Aorta (tissue), 5 donors: Measurements from ENCODE around the gene HAO1. TPM values are rescaled to one million over a fixed set of nuclear protein-coding genes. Genes with fewer than 3 reads are reported as not detected.

ENCODE experiments used
- ATAC-seq: fragments of 200-7000 bp; cut with Tn5 transposase; one replicate; pipeline ENCODE4 v1.9.1; 2022; ENCODE audit warnings: moderate library complexity; ENCODE audit not compliant: low FRiP score
- DNase-seq, 2 donors: peaks; one replicate each; pipeline ENCODE4 v3.0.0-alpha.2; 2020
- H3K27ac ChIP-seq, 2 donors: one replicate each; pipeline ENCODE4 v1.5.1; 2013; ENCODE audit warnings: low read length in 2 of 2, mild to moderate bottlenecking in 2 of 2, moderate library complexity in 2 of 2, control low read depth in 1 of 2, inconsistent platforms in 1 of 2, low read depth in 1 of 2
- H3K27me3 ChIP-seq, 2 donors: one replicate each; pipeline ENCODE4 v1.6.1; 2013; ENCODE audit warnings: control low read depth in 1 of 2, low read length in 1 of 2, mild to moderate bottlenecking in 1 of 2, moderate library complexity in 1 of 2; ENCODE audit not compliant: insufficient read depth in 2 of 2, control insufficient read depth in 1 of 2
- H3K36me3 ChIP-seq, 2 donors: one replicate each; pipeline ENCODE4 v1.6.1; 2013; ENCODE audit warnings: control low read depth in 1 of 2, low read length in 1 of 2, mild to moderate bottlenecking in 1 of 2; ENCODE audit not compliant: insufficient read depth in 2 of 2, control insufficient read depth in 1 of 2
- H3K4me1 ChIP-seq, 2 donors: one replicate each; pipeline ENCODE4 v1.6.1; 2013; ENCODE audit warnings: low read length in 2 of 2, control low read depth in 1 of 2, mild to moderate bottlenecking in 1 of 2, moderate library complexity in 1 of 2; ENCODE audit not compliant: insufficient read depth in 2 of 2, control insufficient read depth in 1 of 2
- H3K4me3 ChIP-seq, 2 donors: one replicate each; pipeline ENCODE4 v1.5.1; 2013; ENCODE audit warnings: low read length in 2 of 2, control low read depth in 1 of 2, mild to moderate bottlenecking in 1 of 2
- H3K9me3 ChIP-seq: one replicate; pipeline ENCODE4 v1.6.1; 2013; ENCODE audit warnings: mild to moderate bottlenecking, low read length; ENCODE audit not compliant: control insufficient read depth
- WGBS, 2 donors: extraction: QIAGEN DNeasy Blood & Tissue Kit; methylation state at CpG; one replicate each; pipeline ENCODE4 v1.1.7; 2013; 5-methylcytosine and 5-hydroxymethylcytosine counted together
- intact Hi-C, 2 donors: fragments of 100-400 bp; cut with DNase I; formaldehyde crosslinking; loops; one replicate each; pipeline versions ENCODE4 v1.14.2 to v1.15.0; 2022
- polyA plus RNA-seq, 2 donors: library from polyadenylated mRNA; stranded (reverse); fragments of 200-250 nt; gene quantifications; one replicate each; pipeline ENCODE4 v1.2.3, GENCODE V29; 2013
- total RNA-seq, 2 donors: library from RNA; stranded (reverse); fragmentation: NEBNext Ultra II Directional; extraction: Animal tissue kit (Norgen Biotek cat#: 25700); gene quantifications; one replicate each; pipeline ENCODE4 v1.2.1, GENCODE V29; 2021
- donor health status: healthy with polysubstance abuse.
- donor health status: Bipolar disorder and iron deficiency.
- donor health status: DM: no; HTN: no; CAD: no.
- donor health status: DM: no; HTN: no; CAD: no.
- donor health status: DM: yes; HTN: yes; CAD: no.

Gene HAO1
- total and polyA plus RNA-seq, 4 donors: not detected

DNA sequence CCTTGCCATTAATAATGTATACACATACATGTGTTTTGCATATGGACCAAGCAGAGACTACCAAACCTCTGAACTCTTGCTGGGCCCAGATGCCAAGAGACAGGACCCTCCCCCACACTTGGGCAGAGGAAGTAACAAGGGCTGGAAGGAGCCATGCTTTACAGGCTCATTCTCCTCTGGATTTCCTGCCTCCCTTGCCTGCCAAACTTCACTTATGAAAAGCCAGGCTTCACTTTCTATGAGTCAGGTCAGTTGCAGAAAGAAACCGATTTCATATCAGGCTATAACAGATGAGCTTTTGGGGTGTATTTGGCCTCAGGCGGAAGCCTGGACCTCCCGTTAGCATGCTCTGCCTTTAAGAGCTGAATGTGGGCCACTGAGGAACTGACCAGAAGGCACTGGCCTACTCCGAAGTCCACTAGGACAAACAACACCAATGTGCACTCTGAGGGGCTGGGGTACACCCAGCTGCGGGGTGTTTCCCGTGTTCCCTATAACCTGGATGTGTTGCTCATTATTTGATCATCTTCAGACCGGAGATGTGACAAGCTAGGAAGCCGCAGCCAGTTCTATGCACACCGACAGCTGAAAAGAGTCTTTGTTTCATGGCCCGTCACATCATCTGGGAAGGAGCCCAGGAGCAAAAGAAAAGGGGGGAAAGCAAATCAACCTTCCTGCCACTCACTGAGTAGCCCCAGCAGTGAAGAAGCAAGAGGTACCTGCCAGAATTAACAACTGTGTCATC, 28.5 kb downstream of the HAO1 start:
- DNase-seq (no peak), ATAC-seq (peak; percentile 31)
- H3K36me3 ChIP-seq: no peaks in the 10 kb centered on the region
- no peak overlapping the region for H3K27ac ChIP-seq
- H3K4me3 ChIP-seq: no peak overlapping the region
- intact Hi-C loops: no loop called here
- 65 to 66% methylated on average over 10 of the region's 10 CpGs for WGBS, 2 donors
- H3K9me3 ChIP-seq: no peaks in the 10 kb centered on the region
- peaks cover 0 to 3% of the 10 kb centered on the region in 2 donors for H3K4me1 ChIP-seq
- no peaks in the 10 kb centered on the region for H3K27me3 ChIP-seq

DNA sequence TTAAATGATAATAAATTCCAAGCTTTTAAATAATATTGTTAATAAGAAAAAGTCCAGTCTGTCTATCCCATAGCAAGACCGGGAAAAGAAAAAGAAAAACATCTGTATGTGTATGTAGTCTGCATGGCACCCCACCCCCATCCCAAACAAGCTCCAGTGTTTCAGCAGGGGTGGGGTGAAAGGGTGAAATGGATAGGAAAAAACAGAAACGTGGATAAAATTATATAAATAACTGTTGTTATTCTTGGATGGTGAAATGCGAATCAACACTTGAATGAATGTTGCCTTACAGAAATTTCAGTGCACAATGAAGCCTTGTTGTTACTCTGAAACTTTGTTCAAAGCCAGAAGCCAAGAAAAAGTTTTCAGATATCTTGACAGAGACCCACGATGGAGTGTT, 31.4 kb downstream of the HAO1 start:
- peaks cover 0 to 3% of the 10 kb centered on the region in 2 donors for H3K4me1 ChIP-seq
- ATAC-seq: no peak
- H3K27ac ChIP-seq: no peak overlapping the region

DNA sequence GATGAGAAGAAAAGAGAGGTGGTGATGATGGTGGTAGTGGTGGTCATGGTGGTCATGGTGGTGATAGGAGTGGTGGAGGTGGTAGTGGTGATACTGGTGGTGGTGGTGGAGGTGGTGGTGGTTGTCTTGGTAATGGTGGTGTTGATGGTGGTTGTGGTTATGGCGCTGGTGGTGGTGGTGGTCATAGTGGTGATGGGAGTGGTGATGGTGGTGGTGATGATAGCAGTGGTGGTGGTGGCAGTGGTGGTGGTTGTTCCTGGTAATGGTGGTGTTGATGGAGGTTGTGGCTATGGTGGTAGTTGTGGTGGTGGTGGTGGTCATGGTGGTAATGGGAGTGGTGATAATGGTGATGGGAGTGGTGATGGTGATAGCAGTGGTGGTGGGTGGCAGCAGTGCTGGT, 36.8 kb downstream of the HAO1 start:
- DNase-seq: no peak
- no peak overlapping the region for H3K4me3 ChIP-seq

More for the DNA sequence above, 31.4 kb downstream of the HAO1 start:
- WGBS, 2 donors: 6 to 8% methylated on average over 4 of the region's 4 CpGs
- Histone ChIP-seq H3K27me3 (no peaks in the 10 kb centered on the region), H3K36me3 (no peaks in the 10 kb centered on the region), H3K9me3 (no peaks in the 10 kb centered on the region), H3K4me3 (no peak overlapping the region)
- intact Hi-C loops: no loop called here
- DNase-seq: no peak

DNA sequence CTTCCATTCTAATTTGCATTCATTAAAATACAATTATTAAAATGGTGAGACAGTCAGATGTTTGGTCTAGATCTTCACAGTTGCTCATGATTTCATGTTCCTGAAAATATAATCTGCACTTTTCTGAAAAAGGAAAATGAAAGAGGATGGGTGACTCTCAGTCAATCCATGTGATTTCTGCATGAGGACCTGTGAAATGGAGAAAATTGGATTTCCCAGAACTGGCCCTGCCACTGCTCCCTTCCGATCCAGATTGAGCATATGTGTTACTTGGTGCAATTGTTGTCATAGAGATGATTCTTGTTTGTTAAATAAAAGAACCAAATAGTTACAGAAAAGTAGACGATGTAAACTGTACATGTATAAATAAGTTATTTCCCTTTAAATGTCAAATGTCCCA, 37.4 kb downstream of the HAO1 start:
- Histone ChIP-seq H3K27ac (no peak overlapping the region), H3K4me1 (no peaks in the 10 kb centered on the region), H3K27me3 (no peaks in the 10 kb centered on the region), H3K4me3 (no peak overlapping the region), H3K9me3 (no peaks in the 10 kb centered on the region), H3K36me3 (no peaks in the 10 kb centered on the region)
- DNase-seq: no peak
- intact Hi-C loops: no loop called here
- no peak for ATAC-seq
- 81 to 93% methylated on average over 2 of the region's 2 CpGs for WGBS, 2 donors

More for the DNA sequence above, 36.8 kb downstream of the HAO1 start:
- no peaks in the 10 kb centered on the region for H3K36me3 ChIP-seq
- no peaks in the 10 kb centered on the region for H3K4me1 ChIP-seq
- 94 to 100% methylated on average over 1 of the region's 1 CpG for WGBS, 2 donors
- H3K27me3 ChIP-seq: no peaks in the 10 kb centered on the region
- H3K27ac ChIP-seq: no peak overlapping the region
- no peaks in the 10 kb centered on the region for H3K9me3 ChIP-seq
- no peak for ATAC-seq
- intact Hi-C loops: no loop called here

DNA sequence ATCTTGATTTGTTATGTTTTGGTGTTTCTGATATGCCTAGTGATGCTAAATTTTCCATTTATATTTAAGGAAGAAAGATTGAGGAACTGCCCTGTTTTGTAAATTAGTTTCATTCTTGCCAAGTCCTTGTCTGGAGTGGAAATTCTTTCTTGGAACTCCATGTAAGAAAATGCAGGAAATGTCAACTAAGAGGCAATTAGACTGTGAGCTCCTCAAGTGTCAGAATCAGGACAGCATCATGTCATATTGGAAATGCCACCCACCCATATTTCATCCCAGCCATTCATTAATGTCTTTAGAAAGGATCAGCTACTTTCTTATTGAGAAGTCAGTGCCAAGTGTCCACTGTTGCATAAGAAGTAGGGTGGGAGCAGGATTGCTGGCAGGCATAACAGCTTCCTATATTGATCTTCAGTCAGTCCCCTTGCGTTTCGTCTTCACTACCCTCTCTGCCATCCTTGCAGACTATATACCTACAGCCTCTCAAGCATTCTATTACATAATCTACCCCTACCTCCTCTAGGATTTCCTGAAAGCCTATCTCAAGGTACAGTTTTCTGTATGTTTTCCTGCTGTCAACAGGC, 42.4 kb downstream of the HAO1 start:
- Histone ChIP-seq H3K27ac (no peak overlapping the region), H3K27me3 (no peaks in the 10 kb centered on the region), H3K4me3 (no peak overlapping the region), H3K4me1 (no peaks in the 10 kb centered on the region), H3K9me3 (no peaks in the 10 kb centered on the region), H3K36me3 (no peaks in the 10 kb centered on the region)
- 77% methylated on average over 2 of the region's 2 CpGs for WGBS, 2 donors
- ATAC-seq (no peak), DNase-seq (no peak)
- intact Hi-C loops: no loop called here

DNA sequence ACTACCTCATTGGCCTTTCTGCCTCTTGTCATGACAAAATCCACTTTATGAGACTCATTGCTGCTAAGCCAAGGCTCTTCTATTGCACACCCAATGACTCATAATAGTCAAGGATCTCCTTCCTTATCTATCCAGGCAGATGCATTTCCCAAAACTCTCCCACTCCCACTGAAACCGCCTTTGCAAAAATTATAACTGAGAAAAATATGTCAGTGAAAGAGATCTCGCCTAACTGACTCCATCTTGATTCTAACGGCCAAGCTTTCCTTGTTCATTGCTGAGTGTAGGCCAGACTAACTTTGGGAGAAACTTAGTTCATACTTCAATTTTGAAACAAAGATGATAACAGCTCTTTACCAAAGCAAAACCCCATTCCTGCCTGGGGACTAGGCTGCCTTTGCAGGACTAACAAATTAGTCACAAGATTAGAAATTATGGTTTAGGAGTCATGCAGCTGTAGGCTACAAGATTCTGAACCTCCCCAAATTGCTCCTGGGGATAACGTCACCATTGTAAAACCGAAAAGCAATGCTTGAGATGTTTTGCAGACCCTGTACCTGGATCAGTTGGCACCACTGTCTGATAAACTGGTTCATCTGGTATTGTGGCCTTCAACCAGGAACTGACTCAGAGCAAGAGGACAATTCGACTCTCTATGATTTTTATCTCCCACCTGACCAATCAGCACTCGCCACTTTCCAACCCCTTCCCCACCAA, 47.1 kb downstream of the HAO1 start:
- 88 to 90% methylated on average over 7 of the region's 7 CpGs for WGBS, 2 donors
- Histone ChIP-seq H3K9me3 (no peaks in the 10 kb centered on the region), H3K27me3 (no peaks in the 10 kb centered on the region), H3K4me3 (no peak overlapping the region), H3K36me3 (no peaks in the 10 kb centered on the region), H3K27ac (no peak overlapping the region), H3K4me1 (no peaks in the 10 kb centered on the region)
- intact Hi-C loops: no loop called here
- ATAC-seq (no peak), DNase-seq (no peak)

DNA sequence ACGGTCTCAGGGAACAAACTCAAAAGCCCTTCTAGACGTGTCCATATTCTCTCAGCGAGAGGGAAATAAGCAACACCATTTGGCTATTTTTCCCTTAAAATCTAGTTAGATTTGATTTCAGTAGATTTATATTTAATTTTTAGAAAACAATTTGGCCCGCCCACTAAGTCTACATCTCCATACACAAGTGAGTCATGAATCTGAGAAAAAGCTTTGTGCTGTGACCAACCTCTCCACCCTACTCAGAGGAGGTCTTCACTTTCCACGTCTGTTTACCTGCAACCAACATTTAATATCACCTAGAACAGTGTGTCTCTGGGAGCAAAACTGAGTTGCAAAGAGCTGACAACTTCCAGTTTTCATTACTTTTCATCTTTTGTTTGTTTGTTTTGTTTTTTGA, 48.6 kb downstream of the HAO1 start:
- ATAC-seq (no peak), DNase-seq (no peak)
- H3K9me3 ChIP-seq: no peaks in the 10 kb centered on the region
- H3K27ac ChIP-seq: no peak overlapping the region
- H3K4me3 ChIP-seq: no peak overlapping the region
- intact Hi-C loops: no loop called here
- no peaks in the 10 kb centered on the region for H3K36me3 ChIP-seq
- 80% methylated on average over 5 of the region's 5 CpGs for WGBS, 2 donors
- no peaks in the 10 kb centered on the region for H3K4me1 ChIP-seq
- no peaks in the 10 kb centered on the region for H3K27me3 ChIP-seq

DNA sequence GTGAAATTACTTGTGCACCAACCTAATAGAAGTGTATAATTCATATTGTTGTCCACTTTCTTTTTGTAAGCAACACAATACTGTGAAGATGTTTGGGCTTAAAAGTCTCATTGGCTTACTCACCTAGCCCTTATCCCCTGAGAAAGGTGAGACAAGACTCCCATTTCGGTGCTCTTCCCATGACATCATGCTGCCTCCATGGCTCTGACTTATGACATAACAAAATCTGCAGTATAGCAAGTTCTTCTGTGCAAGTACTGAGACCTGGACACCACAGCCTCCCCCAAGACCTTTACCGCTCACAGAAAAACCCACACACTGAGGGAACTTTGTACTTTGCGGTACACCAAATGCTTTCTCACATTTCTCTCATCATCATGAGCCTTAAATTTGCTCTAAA, 50.5 kb downstream of the HAO1 start:
- intact Hi-C loops: no loop called here
- H3K27me3 ChIP-seq: no peaks in the 10 kb centered on the region
- 92 to 95% methylated on average over 3 of the region's 3 CpGs for WGBS, 2 donors
- no peaks in the 10 kb centered on the region for H3K4me1 ChIP-seq
- H3K4me3 ChIP-seq: no peak overlapping the region
- DNase-seq (no peak), ATAC-seq (no peak)
- no peaks in the 10 kb centered on the region for H3K36me3 ChIP-seq
- no peak overlapping the region for H3K27ac ChIP-seq
- no peaks in the 10 kb centered on the region for H3K9me3 ChIP-seq

DNA sequence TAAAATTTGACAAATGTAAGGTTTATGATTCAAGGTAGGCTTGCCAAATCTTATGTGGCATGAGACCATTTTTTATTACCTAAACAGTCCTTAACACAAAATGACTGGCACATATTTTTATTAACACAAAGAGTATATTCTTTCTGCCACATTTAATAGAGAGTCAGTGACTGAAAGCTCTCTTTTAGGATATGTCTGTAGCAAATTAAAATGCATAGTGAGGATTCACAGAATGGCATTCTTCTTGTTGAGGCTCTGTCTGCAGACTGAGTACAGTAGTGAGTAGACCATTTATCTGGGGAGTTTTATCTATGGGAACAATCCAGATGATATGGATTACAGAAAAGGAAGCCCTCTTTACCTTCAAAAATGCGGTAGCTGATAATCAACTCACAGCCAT, 56.5 kb downstream of the HAO1 start:
- no peaks in the 10 kb centered on the region for H3K9me3 ChIP-seq
- WGBS, 2 donors: 87 to 89% methylated on average over 1 of the region's 1 CpG
- intact Hi-C loops: no loop called here
- no peak overlapping the region for H3K4me3 ChIP-seq
- no peaks in the 10 kb centered on the region for H3K36me3 ChIP-seq
- DNase-seq (no peak), ATAC-seq (no peak)
- no peak overlapping the region for H3K27ac ChIP-seq
- H3K27me3 ChIP-seq: no peaks in the 10 kb centered on the region
- no peaks in the 10 kb centered on the region for H3K4me1 ChIP-seq
